GM21367 (cell line): ENCODE results near the gene PADI4.
"Not testable (repeated sequence)": the region's sequence is repeated elsewhere in the genome, so short reads cannot be mapped to it uniquely, and the experiment has no call there.

Experiments used
- ATAC-seq: cut with Tn5 transposase; IDR thresholded peaks from one replicate; pipeline ENCODE4 v1.9.1; 2021; ENCODE audit not compliant: unreplicated experiment

PADI4 gene

GRCh38 chr1:17310068-17310640 lies 2.2 kb downstream of the PADI4 start:
- ATAC-seq, result no peak

- ATAC-seq, result no peak
These were observed 5.7 kb downstream of the PADI4 start for GRCh38 chr1:17313530-17314309.

- ATAC-seq, result no peak
These were observed 6.5 kb downstream of the PADI4 start for GRCh38 chr1:17314491-17314971.

DNA sequence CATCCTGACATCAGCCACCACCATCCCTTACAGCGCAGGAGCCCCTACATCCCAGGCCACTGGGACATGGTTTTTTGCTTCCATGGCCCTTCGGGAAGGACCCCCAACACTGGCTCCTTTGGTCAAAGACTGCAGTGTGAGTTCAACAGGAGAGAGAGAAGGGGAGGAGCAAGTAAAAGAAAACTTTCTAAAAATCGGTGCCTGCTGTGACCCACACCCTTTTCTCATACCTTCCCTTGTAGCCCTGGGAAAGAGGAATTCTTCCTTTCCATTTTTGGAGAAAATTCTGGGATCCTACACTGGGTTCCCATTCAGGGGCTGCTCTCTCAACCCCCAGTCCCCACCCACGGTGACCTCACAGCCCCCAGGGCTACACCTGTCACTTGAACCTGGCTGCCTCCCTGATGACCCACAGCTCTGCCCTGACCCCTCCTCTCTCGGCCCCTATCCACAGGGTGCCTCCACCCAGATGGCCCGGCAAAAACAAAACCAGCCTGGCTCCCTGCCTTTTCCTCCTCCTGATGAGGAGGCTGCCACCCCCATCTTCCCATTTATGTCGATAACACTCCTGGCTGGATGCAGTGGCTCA lies 7.6 kb downstream of the PADI4 start:
- no peak for ATAC-seq

- ATAC-seq, result no peak
These were observed 8.7 kb downstream of the PADI4 start for GRCh38 chr1:17316704-17317103.

- no peak for ATAC-seq
These were observed 10.3 kb downstream of the PADI4 start for GRCh38 chr1:17318262-17318661.

- ATAC-seq, result no peak
These were observed 11.8 kb downstream of the PADI4 start for GRCh38 chr1:17319561-17320350.

GRCh38 chr1:17321857-17322390 lies 13.9 kb downstream of the PADI4 start:
- ATAC-seq, result not testable (repeated sequence)

- no peak for ATAC-seq
These were observed 20.9 kb downstream of the PADI4 start for GRCh38 chr1:17328855-17329254.

- no peak for ATAC-seq
These were observed 21.6 kb downstream of the PADI4 start for GRCh38 chr1:17329610-17330009.

DNA sequence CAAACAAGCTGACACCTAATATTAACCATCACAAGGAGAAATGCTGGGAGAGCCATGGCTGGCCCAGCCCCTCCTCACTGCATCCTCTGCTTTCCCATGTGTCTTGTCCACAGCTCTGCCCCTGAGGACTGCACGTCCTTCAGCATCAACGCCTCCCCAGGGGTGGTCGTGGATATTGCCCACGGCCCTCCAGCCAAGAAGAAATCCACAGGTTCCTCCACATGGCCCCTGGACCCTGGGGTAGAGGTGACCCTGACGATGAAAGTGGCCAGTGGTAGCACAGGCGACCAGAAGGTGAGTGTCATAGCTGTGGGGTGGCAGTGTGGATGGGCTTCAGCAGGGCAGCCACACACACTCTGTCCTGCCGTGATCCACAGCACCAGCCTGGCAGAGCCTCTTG lies 22.9 kb downstream of the PADI4 start:
- ATAC-seq, result no peak

DNA sequence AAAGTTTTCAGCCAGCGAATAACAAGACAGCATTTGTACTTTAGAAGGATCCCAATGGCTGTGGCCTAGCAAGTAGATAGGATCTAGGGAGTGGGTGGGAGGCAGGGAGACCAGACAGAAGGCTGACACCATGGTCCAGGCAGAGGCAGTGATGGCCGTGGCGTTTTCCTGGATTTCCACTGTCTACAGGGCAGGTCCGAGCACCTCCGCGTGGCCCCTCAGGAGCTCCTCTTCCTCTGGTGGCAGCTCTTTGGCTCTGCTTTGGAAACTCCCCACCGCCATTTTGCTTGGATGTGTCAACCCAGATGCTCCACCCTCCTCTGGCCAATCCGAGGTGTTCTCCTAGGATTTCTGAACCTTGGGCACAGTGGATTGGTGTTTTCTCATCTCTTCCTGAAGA lies 25.1 kb downstream of the PADI4 start:
- ATAC-seq, result no peak

DNA sequence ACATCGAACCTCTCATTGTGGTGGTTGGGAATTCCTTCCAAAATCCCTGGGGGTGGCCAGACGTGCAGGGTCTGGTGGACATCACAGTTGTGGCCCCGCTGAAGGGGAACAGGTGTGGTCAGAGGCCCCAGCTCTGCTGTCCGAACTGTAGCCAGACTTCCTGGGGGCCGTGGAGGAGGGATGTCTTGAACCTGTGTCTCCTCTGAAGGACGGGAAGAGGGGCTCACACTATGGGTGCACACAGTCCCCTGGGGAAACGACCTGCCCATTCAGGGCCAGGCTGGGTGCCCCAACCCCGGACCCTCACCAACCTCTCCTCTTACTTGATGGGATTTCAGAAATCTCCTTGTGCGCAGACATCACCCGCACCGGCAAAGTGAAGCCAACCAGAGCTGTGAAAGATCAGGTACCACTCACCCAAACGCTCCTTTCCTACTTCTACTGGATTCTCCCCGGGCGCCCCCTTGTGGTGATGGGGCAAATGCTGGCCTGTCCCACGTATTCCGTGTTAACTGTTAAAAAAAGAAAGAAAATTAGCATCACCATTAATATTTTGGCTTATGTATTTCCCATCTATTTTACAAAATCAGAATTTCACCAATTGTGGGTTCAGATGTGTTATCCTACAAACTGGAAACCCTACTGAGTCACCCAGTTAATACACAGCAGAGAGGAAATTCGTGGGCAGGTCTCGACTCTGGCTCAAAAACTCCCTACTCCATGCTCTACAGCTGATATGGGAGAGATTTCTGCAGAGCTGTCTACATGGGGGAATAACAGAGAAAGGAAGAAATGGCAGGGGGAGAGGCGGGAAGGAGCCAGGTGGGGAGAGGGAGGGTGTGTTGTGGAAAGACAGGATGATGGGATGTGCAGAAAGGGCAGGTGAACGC lies 28.1 kb downstream of the PADI4 start:
- no peak for ATAC-seq

DNA sequence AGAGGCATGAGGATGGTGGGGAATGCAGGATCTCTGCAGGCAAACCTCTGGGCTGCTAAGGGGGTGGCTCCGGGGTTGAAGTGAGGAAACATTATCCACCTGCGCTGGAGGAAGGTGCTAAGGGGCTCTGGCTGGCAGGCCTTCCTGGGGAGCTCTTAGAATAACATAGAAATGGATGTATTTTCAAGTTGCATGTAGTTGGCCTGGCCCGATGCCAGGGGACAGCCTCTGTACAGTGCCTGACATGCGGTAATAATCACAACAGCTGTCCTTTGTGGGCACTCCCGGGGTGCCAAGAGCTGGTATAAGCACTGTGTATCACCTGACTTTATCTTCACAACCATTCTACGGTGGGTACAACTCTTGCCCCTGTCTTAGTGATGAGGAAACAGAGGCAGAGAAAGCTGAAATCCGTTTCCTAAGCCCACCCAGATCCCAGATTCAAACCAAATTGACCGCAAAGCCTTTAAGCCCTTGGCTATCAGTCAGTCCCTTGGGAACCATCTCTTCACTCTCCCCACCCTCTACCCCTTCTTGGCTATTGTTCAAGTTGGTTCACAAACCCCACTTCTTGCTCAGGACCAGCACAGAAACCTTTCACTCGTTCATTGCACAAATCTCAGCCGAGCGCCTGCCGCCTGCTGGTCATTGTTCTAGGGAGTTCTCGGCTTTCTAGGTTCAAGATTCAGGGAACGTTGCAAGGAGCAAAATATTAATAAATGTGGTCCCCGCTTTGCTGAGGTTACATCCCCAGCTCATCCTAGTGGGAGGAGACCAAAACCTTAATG lies 30.9 kb downstream of the PADI4 start:
- no peak for ATAC-seq

GRCh38 chr1:17339521-17339920 lies 31.5 kb downstream of the PADI4 start:
- no peak for ATAC-seq

DNA sequence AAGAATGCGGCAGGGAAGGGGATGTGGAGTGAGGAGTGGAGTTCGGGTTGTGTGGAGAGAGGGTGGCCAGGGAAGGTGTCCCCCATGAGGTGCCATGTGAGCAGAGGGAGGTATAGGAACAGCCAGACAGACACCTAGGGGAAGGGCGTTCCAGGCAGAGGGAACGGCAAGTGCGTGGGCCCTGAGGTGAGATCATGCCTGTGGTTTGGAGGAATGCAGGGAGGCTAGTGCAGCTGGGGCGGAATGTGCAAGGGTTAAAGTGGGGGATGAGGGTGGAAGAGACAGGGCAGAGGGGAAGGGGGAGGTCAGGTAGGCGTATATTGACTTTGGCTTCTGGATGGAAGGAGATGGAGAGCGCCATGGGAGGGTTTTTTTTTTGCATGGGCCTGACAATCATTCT lies 32.4 kb downstream of the PADI4 start:
- ATAC-seq, result no peak

DNA sequence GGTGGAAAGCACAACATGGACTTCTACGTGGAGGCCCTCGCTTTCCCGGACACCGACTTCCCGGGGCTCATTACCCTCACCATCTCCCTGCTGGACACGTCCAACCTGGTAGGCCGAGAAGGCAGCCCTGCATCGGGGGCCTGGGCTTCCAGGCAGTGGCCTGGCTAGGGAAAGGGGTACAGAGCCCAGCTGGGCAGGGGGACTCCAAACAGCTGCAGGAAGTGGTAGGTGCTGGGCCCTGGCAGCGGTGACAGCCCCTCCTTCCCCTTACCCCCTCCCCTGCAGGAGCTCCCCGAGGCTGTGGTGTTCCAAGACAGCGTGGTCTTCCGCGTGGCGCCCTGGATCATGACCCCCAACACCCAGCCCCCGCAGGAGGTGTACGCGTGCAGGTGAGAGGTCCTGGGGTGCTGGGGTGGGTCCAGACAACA lies 34.0 kb downstream of the PADI4 start:
- ATAC-seq, result no peak

DNA sequence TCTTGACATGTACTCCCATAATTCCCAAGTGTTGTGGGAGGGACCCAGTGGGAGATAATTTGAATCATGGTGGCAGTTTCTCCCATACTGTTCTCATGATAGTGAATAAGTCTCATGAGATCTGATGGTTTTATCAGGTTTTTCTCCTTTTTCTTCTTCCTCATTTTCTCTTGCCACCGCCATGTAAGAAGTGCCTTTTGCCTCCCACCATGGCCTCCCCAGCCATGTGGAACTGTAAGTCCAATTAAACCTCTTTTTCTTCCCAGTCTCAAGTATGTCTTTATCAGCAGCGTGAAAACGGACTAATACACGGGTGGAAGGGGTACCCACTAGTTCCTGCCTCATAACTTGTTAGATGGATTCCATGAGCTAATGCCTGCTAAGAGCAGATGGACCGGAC lies 37.5 kb downstream of the PADI4 start:
- ATAC-seq, result not testable (repeated sequence)

DNA sequence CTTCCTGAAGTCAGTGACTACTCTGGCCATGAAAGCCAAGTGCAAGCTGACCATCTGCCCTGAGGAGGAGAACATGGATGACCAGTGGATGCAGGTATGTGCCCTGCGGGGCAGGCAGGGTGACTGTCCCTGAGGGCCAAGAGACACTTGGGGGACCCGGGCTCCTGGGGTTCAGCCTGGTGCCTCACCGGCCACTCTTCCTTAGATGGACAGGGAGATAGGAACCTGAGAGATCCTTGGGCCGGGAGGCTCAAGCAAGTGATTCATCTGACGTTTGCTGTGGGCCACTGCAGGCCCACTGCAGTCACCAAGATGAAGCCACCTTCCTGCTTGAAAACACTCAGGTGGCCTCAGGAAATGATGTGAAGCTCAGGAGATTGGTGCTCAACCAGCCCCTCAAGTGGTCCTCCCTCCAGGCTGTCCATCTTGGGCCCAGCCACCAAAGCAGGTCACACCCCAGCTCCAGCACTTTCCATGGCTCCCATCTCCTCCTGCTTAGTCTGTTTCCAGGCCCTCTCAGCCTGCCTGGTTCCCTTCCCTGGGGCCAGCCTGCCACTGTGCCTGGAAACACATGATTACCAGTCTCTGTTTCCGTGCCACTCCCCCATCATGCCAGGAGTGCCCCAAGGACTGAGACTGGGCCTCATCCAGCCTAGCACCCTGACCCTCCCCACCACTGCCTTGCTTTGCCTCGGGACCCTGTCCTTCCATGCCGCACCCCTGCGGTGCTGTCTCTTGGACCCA lies 38.2 kb downstream of the PADI4 start:
- ATAC-seq, result no peak
